SU-DHL-6 (cell line): Measurements from ENCODE around the gene SAMD11.

Experiments
- CTCF ChIP-seq: fragments of 200-600 bp; sonication (generic); IDR thresholded peaks from one replicate; pipeline ENCODE4 v1.5.1; 2017; ENCODE audit warnings: antibody characterized with exemption, mild to moderate bottlenecking, low read length, moderate library complexity; ENCODE audit not compliant: insufficient read depth, poor library complexity, severe bottlenecking
- EZH2phosphoT487 ChIP-seq: fragments of 200-600 bp; sonication (generic), shearing (Covaris generic); conservative IDR thresholded peaks from 2 replicates; pipeline ENCODE4 v1.6.1; 2018; ENCODE audit warnings: mild to moderate bottlenecking, antibody characterized with exemption, low read length, moderate library complexity, mixed read lengths

- TF ChIP-seq CTCF (no peak), EZH2phosphoT487 (no peak)
Measured at GRCh38 chr1:975365-975764, 51.6 kb downstream of the SAMD11 start.
